H9 (cell line): ENCODE measurements around the gene DNAJC5. TPM values are rescaled to one million over a fixed set of nuclear protein-coding genes. Genes with fewer than 3 reads are reported as not detected.

Experiments used
- DNase-seq: peaks from one replicate; pipeline ENCODE4 v3.0.0-alpha.2; 2017
- H2AFZ ChIP-seq: one replicate; pipeline ENCODE4 v1.6.1; 2013; ENCODE audit warnings: mild to moderate bottlenecking, low read length, control low read depth, moderate library complexity
- H2AK5ac ChIP-seq: 2 replicates; pipeline ENCODE4 v1.6.1; 2013; ENCODE audit warnings: low read length, control low read depth, mixed read lengths; ENCODE audit not compliant: insufficient read length
- H2BK120ac ChIP-seq: one replicate; pipeline ENCODE4 v1.6.1; 2013; ENCODE audit warnings: low read depth, mild to moderate bottlenecking, low read length, control low read depth, inconsistent platforms; ENCODE audit not compliant: poor library complexity, severe bottlenecking
- H2BK12ac ChIP-seq: 2 replicates; pipeline ENCODE4 v1.6.1; 2013; ENCODE audit warnings: low read length, control low read depth, mixed read lengths, low read depth; ENCODE audit not compliant: insufficient read length
- H2BK15ac ChIP-seq: 2 replicates; pipeline ENCODE4 v1.6.1; 2013; ENCODE audit warnings: low read depth, low read length, control low read depth
- H2BK20ac ChIP-seq: one replicate; pipeline ENCODE4 v1.6.1; 2013; ENCODE audit warnings: low read depth, mild to moderate bottlenecking, low read length, control low read depth, inconsistent platforms; ENCODE audit not compliant: poor library complexity, severe bottlenecking
- H2BK5ac ChIP-seq: 2 replicates; pipeline ENCODE4 v1.6.1; 2013; ENCODE audit warnings: low read length, control low read depth, mixed read lengths; ENCODE audit not compliant: insufficient read length
- H3K14ac ChIP-seq: 2 replicates; pipeline ENCODE4 v1.6.1; 2013; ENCODE audit warnings: low read length, control low read depth; ENCODE audit not compliant: insufficient read depth
- H3K18ac ChIP-seq: 2 replicates; pipeline ENCODE4 v1.6.1; 2013; ENCODE audit warnings: low read depth, mild to moderate bottlenecking, mixed read lengths, low read length, control low read depth; ENCODE audit not compliant: insufficient read length
- H3K23ac ChIP-seq: 2 replicates; pipeline ENCODE4 v1.6.1; 2013; ENCODE audit warnings: low read length, control low read depth, mixed read lengths, low read depth; ENCODE audit not compliant: insufficient read length
- H3K23me2 ChIP-seq: 2 replicates; pipeline ENCODE4 v1.6.1; 2013; ENCODE audit warnings: low read depth, mild to moderate bottlenecking, mixed read lengths, low read length, control low read depth; ENCODE audit not compliant: insufficient read length, poor library complexity, severe bottlenecking
- H3K27ac ChIP-seq: 2 replicates; pipeline ENCODE4 v1.5.1; 2013; ENCODE audit warnings: low read length, control low read depth, mixed read lengths, low read depth; ENCODE audit not compliant: insufficient read length
- H3K27me3 ChIP-seq: 2 replicates; pipeline ENCODE4 v1.6.1; 2013; ENCODE audit warnings: low read length, control low read depth, inconsistent platforms; ENCODE audit not compliant: insufficient read depth
- H3K4ac ChIP-seq: 2 replicates; pipeline ENCODE4 v1.6.1; 2013; ENCODE audit warnings: low read depth, mild to moderate bottlenecking, control low read depth, inconsistent platforms, low read length, moderate library complexity
- H3K4me1 ChIP-seq: 2 replicates; pipeline ENCODE4 v1.6.1; 2013; ENCODE audit warnings: low read length, control low read depth, inconsistent platforms; ENCODE audit not compliant: insufficient read depth
- H3K4me2 ChIP-seq: 2 replicates; pipeline ENCODE4 v1.6.1; 2013; ENCODE audit warnings: low read length, control low read depth, mixed read lengths; ENCODE audit not compliant: insufficient read length, insufficient read depth
- H3K56ac ChIP-seq: 2 replicates; pipeline ENCODE4 v1.6.1; 2013; ENCODE audit warnings: low read depth, mild to moderate bottlenecking, mixed read lengths, low read length, control low read depth; ENCODE audit not compliant: insufficient read length
- H3K79me1 ChIP-seq: 2 replicates; pipeline ENCODE4 v1.6.1; 2013; ENCODE audit warnings: low read depth, mild to moderate bottlenecking, moderate library complexity, low read length, control low read depth, inconsistent platforms; ENCODE audit not compliant: insufficient read depth, poor library complexity, severe bottlenecking
- H3K79me2 ChIP-seq: 2 replicates; pipeline ENCODE4 v1.6.1; 2013; ENCODE audit warnings: low read length, control low read depth, inconsistent platforms; ENCODE audit not compliant: insufficient read depth
- H3K9ac ChIP-seq: 2 replicates; pipeline ENCODE4 v1.6.1; 2013; ENCODE audit warnings: low read length, control low read depth, mixed read lengths; ENCODE audit not compliant: insufficient read length; ENCODE audit errors: extremely low read depth
- H3K9me3 ChIP-seq: one replicate; pipeline ENCODE4 v1.6.1; 2013; ENCODE audit warnings: low read depth, low read length, inconsistent platforms; ENCODE audit not compliant: control insufficient read depth
- H3T11ph ChIP-seq: one replicate; pipeline ENCODE4 v1.6.1; 2013; ENCODE audit warnings: mild to moderate bottlenecking, low read length, control low read depth, inconsistent platforms
- H4K20me1 ChIP-seq: one replicate; pipeline ENCODE4 v1.6.1; 2013; ENCODE audit not compliant: control insufficient read depth, insufficient read length, insufficient read depth
- H4K5ac ChIP-seq: 2 replicates; pipeline ENCODE4 v1.6.1; 2013; ENCODE audit warnings: low read depth, mild to moderate bottlenecking, mixed read lengths, low read length, control low read depth; ENCODE audit not compliant: insufficient read length
- H4K8ac ChIP-seq: replicated peaks from 2 replicates; pipeline ENCODE4 v1.6.1; 2013; ENCODE audit warnings: low read length, control low read depth, mixed read lengths, low read depth; ENCODE audit not compliant: insufficient read length
- H4K91ac ChIP-seq: 2 replicates; pipeline ENCODE4 v1.6.1; 2013; ENCODE audit warnings: low read depth, mild to moderate bottlenecking, moderate library complexity, mixed read lengths, low read length, control low read depth; ENCODE audit not compliant: insufficient read length
- H3K27ac Mint-ChIP-seq, 3 experiments: 2 replicates in 2 of 3; 3 replicates in 1 of 3; pipeline ENCODE4 v1.8.0; 2020 to 2021; ENCODE audit warnings: mixed read lengths in 3 of 3, mild to moderate bottlenecking in 1 of 3, moderate library complexity in 1 of 3
- H3K27me3 Mint-ChIP-seq: 2 replicates; pipeline ENCODE4 v1.8.0; 2021; ENCODE audit warnings: low read depth, mild to moderate bottlenecking, moderate library complexity, mixed read lengths
- H3K36me3 Mint-ChIP-seq, 3 experiments: 2 replicates in 2 of 3; 3 replicates in 1 of 3; pipeline ENCODE4 v1.8.0; 2020 to 2021; ENCODE audit warnings: low read depth in 3 of 3, mixed read lengths in 3 of 3; ENCODE audit not compliant: insufficient read depth in 1 of 3
- H3K4me1 Mint-ChIP-seq, 2 experiments: 2 replicates each; pipeline ENCODE4 v1.8.0; 2020; ENCODE audit warnings: mixed read lengths in 2 of 2
- H3K4me3 Mint-ChIP-seq, 2 experiments: 2 replicates in 1 of 2; 3 replicates in 1 of 2; pipeline ENCODE4 v1.8.0; 2020 to 2021; ENCODE audit warnings: mild to moderate bottlenecking in 2 of 2, mixed read lengths in 2 of 2, moderate library complexity in 1 of 2
- H3K9me3 Mint-ChIP-seq, 2 experiments: 2 replicates in 1 of 2; 3 replicates in 1 of 2; pipeline ENCODE4 v1.8.0; 2020; ENCODE audit warnings: mild to moderate bottlenecking in 2 of 2, mixed read lengths in 2 of 2, moderate library complexity in 1 of 2
- CTCF ChIP-seq: fragments of 200-600 bp; sonication (generic); conservative IDR thresholded peaks from 3 replicates; pipeline ENCODE4 v1.8.0; 2021; ENCODE audit warnings: antibody characterized with exemption, mild to moderate bottlenecking
- WGBS: extraction: QIAGEN DNeasy Blood & Tissue Kit; methylation state at CpG from one replicate; pipeline ENCODE4 v1.1.7; 2013; ENCODE audit warnings: missing lambda C conversion rate, low lambda C conversion rate, mixed read lengths; ENCODE audit not compliant: insufficient read length; ENCODE audit errors: extremely low coverage; 5-methylcytosine and 5-hydroxymethylcytosine counted together
- total RNA-seq: library from RNA; stranded (reverse); gene quantifications from 2 replicates; pipeline ENCODE4 v1.2.1, GENCODE V29; 2021

Gene DNAJC5
- total RNA-seq, 1 experiment from 2014 or later: 43.0 TPM

GRCh38 chr20:63962426-63963347 lies 67.8 kb downstream of the DNAJC5 start:
- peaks cover 15 to 56% (median 54%) of the 10 kb centered on the region in 3 experiments; a peak in 6 of 7 replicates for H3K36me3 Mint-ChIP-seq
- no peak overlapping the region for H3K18ac ChIP-seq
- H2BK12ac ChIP-seq: no peak overlapping the region
- H3K27me3 ChIP-seq: no peaks in the 10 kb centered on the region
- no peak overlapping the region for H2BK120ac ChIP-seq
- no peak for DNase-seq
- no peak overlapping the region for H3K4me2 ChIP-seq
- H3K56ac ChIP-seq: no peak overlapping the region
- H3K9ac ChIP-seq: no peak overlapping the region
- no peak overlapping the region for H2BK20ac ChIP-seq
- no peaks in the 10 kb centered on the region for H4K20me1 ChIP-seq
- no peak overlapping the region for H3K23ac ChIP-seq
- peak overlapping the region in 1 of 3 experiments; percentile 16; a peak in 1 of 7 replicates for H3K27ac Mint-ChIP-seq
- peaks cover 2 to 9% of the 10 kb centered on the region in 2 experiments; a peak in 3 of 5 replicates for H3K9me3 Mint-ChIP-seq
- H3K14ac ChIP-seq: no peak overlapping the region
- no peaks in the 10 kb centered on the region; the same call in 1 of the 2 replicates for H3K4me1 ChIP-seq
- H2AFZ ChIP-seq: no peak overlapping the region
- H3K4me3 Mint-ChIP-seq: no peak overlapping the region
- H4K8ac ChIP-seq: no peak overlapping the region
- no peaks in the 10 kb centered on the region for H3K27me3 Mint-ChIP-seq
- no peaks in the 10 kb centered on the region for H3K79me2 ChIP-seq
- no peak for TF ChIP-seq CTCF
- no peak overlapping the region for H4K91ac ChIP-seq
- no peaks in the 10 kb centered on the region for H3K79me1 ChIP-seq
- H3K4ac ChIP-seq: no peak overlapping the region
- H2BK5ac ChIP-seq: no peak overlapping the region
- no peaks in the 10 kb centered on the region for H3K23me2 ChIP-seq
- H3K9me3 ChIP-seq: peaks cover 32% of the 10 kb centered on the region
- no peak overlapping the region for H2BK15ac ChIP-seq
- H3K27ac ChIP-seq: no peak overlapping the region
- no peak overlapping the region for H4K5ac ChIP-seq
- H3T11ph ChIP-seq: no peak overlapping the region
- peaks cover 19 to 23% of the 10 kb centered on the region in 2 experiments for H3K4me1 Mint-ChIP-seq
- WGBS: no CpG with 5 or more reads among the region's 61 CpGs
- H2AK5ac ChIP-seq: no peak overlapping the region
